WTC11 (cell line): Measurements from ENCODE around the gene NAALADL2. TPM values are rescaled to one million over a fixed set of nuclear protein-coding genes. Genes with fewer than 3 reads are reported as not detected.

Source experiments
- ATAC-seq: fragments of 200-7000 bp; cut with Tn5 transposase; 2 replicates; pipeline ENCODE4 v1.10.0; 2021; ENCODE audit warnings: mild to moderate bottlenecking, moderate library complexity
- CTCF ChIA-PET: fragments of 300-600 bp; sonication (Branson Sonifier 250); formaldehyde crosslinking; loops from one replicate; lab custom pipeline; 2021; ENCODE audit warnings: antibody characterized with exemption; lab: Charles Lee
- POLR2A ChIA-PET: fragments of 350-600 bp; sonication (Branson Sonifier 250); formaldehyde crosslinking; loops from one replicate; lab custom pipeline; 2021; ENCODE audit warnings: antibody characterized with exemption; lab: Charles Lee
- DNase-seq: peaks from one replicate; pipeline ENCODE4 v3.0.0; 2021; ENCODE audit warnings: low spot score
- H3K27ac Mint-ChIP-seq: 2 replicates; pipeline ENCODE4 v1.8.0; 2021; ENCODE audit warnings: mixed read lengths
- H3K27me3 Mint-ChIP-seq: 2 replicates; pipeline ENCODE4 v1.8.0; 2021; ENCODE audit warnings: low read depth, mild to moderate bottlenecking, moderate library complexity, mixed read lengths
- H3K36me3 Mint-ChIP-seq: 2 replicates; pipeline ENCODE4 v1.8.0; 2021; ENCODE audit warnings: mixed read lengths
- H3K4me1 Mint-ChIP-seq: 2 replicates; pipeline ENCODE4 v1.8.0; 2022; ENCODE audit warnings: mixed read lengths
- H3K4me3 Mint-ChIP-seq: 2 replicates; pipeline ENCODE4 v1.8.0; 2021; ENCODE audit warnings: mild to moderate bottlenecking, moderate library complexity, mixed read lengths
- H3K9me3 Mint-ChIP-seq: 2 replicates; pipeline ENCODE4 v1.8.0; 2021; ENCODE audit warnings: mixed read lengths
- CBFB ChIP-seq: sonication (generic); formaldehyde crosslinking; IDR thresholded peaks from 2 replicates; pipeline ENCODE4 v1.8.1; 2022; ENCODE audit warnings: mild to moderate bottlenecking, low read depth, missing genetic modification reagents
- CREM ChIP-seq: sonication (generic); formaldehyde crosslinking; IDR thresholded peaks from 2 replicates; pipeline ENCODE4 v1.8.1; 2022; ENCODE audit warnings: mild to moderate bottlenecking, missing genetic modification reagents, moderate library complexity
- E2F4 ChIP-seq: sonication (generic); formaldehyde crosslinking; IDR thresholded peaks from 2 replicates; pipeline ENCODE4 v1.8.1; 2022; ENCODE audit warnings: low read depth, mild to moderate bottlenecking, moderate library complexity, missing genetic modification reagents, borderline replicate concordance
- FOXK1 ChIP-seq: sonication (generic); formaldehyde crosslinking; IDR thresholded peaks from 2 replicates; pipeline ENCODE4 v1.8.0; 2022; ENCODE audit warnings: mild to moderate bottlenecking, moderate library complexity, missing genetic modification reagents
- HMGXB4 ChIP-seq: sonication (generic); formaldehyde crosslinking; IDR thresholded peaks from 2 replicates; pipeline ENCODE4 v1.8.1; 2023; ENCODE audit warnings: mild to moderate bottlenecking, moderate library complexity, missing genetic modification reagents
- MLX ChIP-seq: sonication (generic); formaldehyde crosslinking; IDR thresholded peaks from 2 replicates; pipeline ENCODE4 v1.8.1; 2023; ENCODE audit warnings: mild to moderate bottlenecking, missing genetic modification reagents, moderate library complexity
- NR1H2 ChIP-seq: sonication (generic); formaldehyde crosslinking; IDR thresholded peaks from 2 replicates; pipeline ENCODE4 v1.9.0; 2021; ENCODE audit warnings: mild to moderate bottlenecking, moderate library complexity, missing genetic modification reagents
- SMAD4 ChIP-seq: sonication (generic); formaldehyde crosslinking; IDR thresholded peaks from 2 replicates; pipeline ENCODE4 v1.8.0; 2022; ENCODE audit warnings: mild to moderate bottlenecking, missing genetic modification reagents
- SOX15 ChIP-seq: fragments of 250-450 bp; sonication (Bioruptor Pico); IDR thresholded peaks from 2 replicates; pipeline ENCODE4 v1.9.0; 2021; ENCODE audit warnings: mild to moderate bottlenecking
- STAT6 ChIP-seq: sonication (generic); formaldehyde crosslinking; conservative IDR thresholded peaks from 2 replicates; pipeline ENCODE4 v1.8.1; 2023; ENCODE audit warnings: mild to moderate bottlenecking, low read depth, missing genetic modification reagents, moderate library complexity
- TEAD1 ChIP-seq: sonication (generic); formaldehyde crosslinking; IDR thresholded peaks from 2 replicates; pipeline ENCODE4 v1.8.0; 2022; ENCODE audit warnings: mild to moderate bottlenecking, missing genetic modification reagents
- TEAD4 ChIP-seq: sonication (generic); formaldehyde crosslinking; IDR thresholded peaks from 2 replicates; pipeline ENCODE4 v1.8.0; 2022; ENCODE audit warnings: mild to moderate bottlenecking, missing genetic modification reagents
- USF2 ChIP-seq: sonication (generic); formaldehyde crosslinking; IDR thresholded peaks from 2 replicates; pipeline ENCODE4 v1.8.1; 2023; ENCODE audit warnings: mild to moderate bottlenecking, missing genetic modification reagents, moderate library complexity
- ZNF138 ChIP-seq: sonication (generic); formaldehyde crosslinking; conservative IDR thresholded peaks from 2 replicates; pipeline ENCODE4 v1.8.1; 2022; ENCODE audit warnings: mild to moderate bottlenecking, moderate library complexity, missing genetic modification reagents
- ZNF425 ChIP-seq: fragments of 250-450 bp; sonication (Bioruptor Pico); conservative IDR thresholded peaks from 2 replicates; pipeline ENCODE4 v1.9.0; 2021; ENCODE audit warnings: mild to moderate bottlenecking
- ZNF512 ChIP-seq: sonication (generic); formaldehyde crosslinking; IDR thresholded peaks from 2 replicates; pipeline ENCODE4 v1.8.1; 2022; ENCODE audit warnings: missing genetic modification reagents, borderline replicate concordance
- total RNA-seq: library from RNA; stranded (reverse); gene quantifications from 3 replicates; pipeline ENCODE4 v1.2.3, GENCODE V29; 2021

Gene NAALADL2
- total RNA-seq, 1 experiment from 2014 or later, result 1.2 TPM

GRCh38 chr3:175573226-175573625 lies 714.1 kb downstream of the NAALADL2 start:
- no peak for ATAC-seq
- Mint-ChIP-seq H3K4me3 (no peak overlapping the region), H3K9me3 (no peaks in the 10 kb centered on the region), H3K27ac (no peak overlapping the region), H3K36me3 (no peaks in the 10 kb centered on the region; the same call in 1 of the 2 replicates), H3K27me3 (no peaks in the 10 kb centered on the region), H3K4me1 (peaks cover 22% of the 10 kb centered on the region)
- ChIA-PET CTCF (no interaction called here), POLR2A (no interaction called here)
- DNase-seq, result no peak
- TF ChIP-seq CBFB (no peak), SOX15 (CRISPR knock-in tag) (no peak), HMGXB4 (CRISPR knock-in tag) (no peak), SMAD4 (CRISPR knock-in tag) (no peak), MLX (CRISPR knock-in tag) (no peak), CREM (CRISPR knock-in tag) (no peak), NR1H2 (no peak), USF2 (CRISPR knock-in tag) (no peak)

- ChIA-PET POLR2A (no interaction called here), CTCF (no interaction called here)
- no peaks in the 10 kb centered on the region for H3K27me3 Mint-ChIP-seq
- no peak for DNase-seq
- H3K4me3 Mint-ChIP-seq, result no peak overlapping the region
- no peaks in the 10 kb centered on the region for H3K36me3 Mint-ChIP-seq
- ATAC-seq, result no peak
- H3K9me3 Mint-ChIP-seq, result no peaks in the 10 kb centered on the region
- H3K27ac Mint-ChIP-seq, result no peak overlapping the region
- peaks cover 18% of the 10 kb centered on the region for H3K4me1 Mint-ChIP-seq
- TF ChIP-seq ZNF138 (no peak), E2F4 (CRISPR knock-in tag) (no peak), FOXK1 (no peak), ZNF425 (CRISPR knock-in tag) (no peak), ZNF512 (no peak), TEAD1 (CRISPR knock-in tag) (no peak), STAT6 (CRISPR knock-in tag) (no peak), TEAD4 (CRISPR knock-in tag) (no peak)
These were observed 721.2 kb downstream of the NAALADL2 start for GRCh38 chr3:175580318-175580717.
